Panc1 (cell line): ENCODE data around the gene ZBTB7B. TPM values are rescaled to one million over a fixed set of nuclear protein-coding genes. Genes with fewer than 3 reads are reported as not detected.

Experiments used
- ATAC-seq: fragments of 200-7000 bp; cut with Tn5 transposase; 2 replicates; pipeline ENCODE4 v1.9.1; 2020; ENCODE audit warnings: mild to moderate bottlenecking, moderate library complexity
- BruUV-seq: library from RNA; stranded (reverse); fragments of 400-500 nt; replicated peaks from 2 replicates; lab custom pipeline; 2021; lab: Mats Ljungman, UMichigan
- CTCF ChIA-PET: fragments of 300-600 bp; sonication (Branson Sonifier 250); formaldehyde crosslinking; loops from one replicate; lab custom pipeline; 2022; ENCODE audit warnings: antibody characterized with exemption; lab: Charles Lee
- POLR2A ChIA-PET: fragments of 300-600 bp; sonication (Branson Sonifier 250); formaldehyde crosslinking; loops from one replicate; lab custom pipeline; 2022; ENCODE audit warnings: antibody characterized with exemption; lab: Charles Lee
- DNase-seq: peaks from one replicate; pipeline ENCODE4 v3.0.0-alpha.2; 2010; ENCODE audit warnings: low read depth, low spot score
- H3K27ac ChIP-seq: 2 replicates; pipeline ENCODE4 v1.5.1; 2011; ENCODE audit warnings: mild to moderate bottlenecking, low read length, inconsistent platforms
- H3K27me3 ChIP-seq: fragments of 200-500 bp; sonication (Bioruptor generic); 2 replicates; pipeline ENCODE4 v1.6.0; 2014; ENCODE audit warnings: low read length, inconsistent platforms; ENCODE audit not compliant: control insufficient read depth, insufficient read depth
- H3K36me3 ChIP-seq: fragments of 200-500 bp; sonication (Bioruptor generic); 2 replicates; pipeline ENCODE4 v1.5.1; 2014; ENCODE audit warnings: inconsistent platforms, mild to moderate bottlenecking, low read length, moderate library complexity; ENCODE audit not compliant: control insufficient read depth, insufficient read depth
- H3K4me1 ChIP-seq: 2 replicates; pipeline ENCODE4 v1.5.1; 2011; ENCODE audit warnings: inconsistent platforms, mild to moderate bottlenecking, low read length, moderate library complexity; ENCODE audit not compliant: control insufficient read depth, insufficient read depth
- H3K4me3 ChIP-seq, 2 experiments: 2 replicates each; pipeline ENCODE4 v1.5.1; 2011 to 2012; ENCODE audit warnings: low read depth in 2 of 2, low read length in 2 of 2, mild to moderate bottlenecking in 2 of 2, inconsistent platforms in 1 of 2, moderate library complexity in 1 of 2
- H3K9me3 ChIP-seq: fragments of 200-500 bp; sonication (Bioruptor generic); 2 replicates; pipeline ENCODE4 v1.5.1; 2014; ENCODE audit warnings: low read depth, mild to moderate bottlenecking, inconsistent platforms, low read length, moderate library complexity; ENCODE audit not compliant: control insufficient read depth, insufficient read depth
- CTCF ChIP-seq: fragments of 450-650 bp; IDR thresholded peaks from 2 replicates; pipeline ENCODE4 v1.5.1; 2017; ENCODE audit warnings: mild to moderate bottlenecking
- POLR2AphosphoS5 ChIP-seq: IDR thresholded peaks from 2 replicates; pipeline ENCODE4 v1.6.1; 2012; ENCODE audit warnings: mild to moderate bottlenecking, low read depth, low read length, moderate library complexity
- REST ChIP-seq, 2 experiments: IDR thresholded peaks; 2 replicates each; pipeline ENCODE4 v1.6.1; 2011 to 2012; ENCODE audit warnings: low read depth in 2 of 2, control low read depth in 1 of 2, low read length in 1 of 2, mild to moderate bottlenecking in 1 of 2, moderate library complexity in 1 of 2; ENCODE audit not compliant: insufficient read depth in 1 of 2
- SIN3A ChIP-seq: IDR thresholded peaks from 2 replicates; pipeline ENCODE4 v1.6.1; 2012; ENCODE audit warnings: low read depth, mild to moderate bottlenecking, low read length, moderate library complexity, borderline replicate concordance; ENCODE audit not compliant: insufficient read depth
- TCF7L2 ChIP-seq: IDR thresholded peaks from 2 replicates; pipeline ENCODE4 v1.6.1; 2011; ENCODE audit warnings: mild to moderate bottlenecking, low read depth, low read length, inconsistent platforms
- in situ Hi-C: cut with HindIII; loops from 2 replicates; pipeline ENCODE4 v1.10.0; 2016; ENCODE audit warnings: low sequenced_read_pairs, low pct_unique_long_range_greater_than_20kb
- intact Hi-C: fragments of 100-400 bp; cut with micrococcal nuclease; formaldehyde crosslinking; loops from one replicate; pipeline ENCODE4 v1.10.0; 2022; ENCODE audit not compliant: unreplicated experiment
- total RNA-seq: library from RNA; stranded (reverse); gene quantifications from one replicate; pipeline ENCODE4 v1.2.1, GENCODE V29; 2021; ENCODE audit not compliant: unreplicated experiment

The ZBTB7B gene
- total RNA-seq, 1 experiment from 2014 or later: 55.8 TPM

- ATAC-seq: no peak
- H3K4me1 ChIP-seq: no peaks in the 10 kb centered on the region
- DNase-seq: no peak
- CTCF ChIA-PET: interaction anchor here (0.6 to 1.8 kb wide), 4 partner anchors 16 to 462 kb away, joined by 3 to 9 read pairs (median 4); no protein-coding TSS in a partner anchor
- H3K27me3 ChIP-seq: no peaks in the 10 kb centered on the region
- no peak overlapping the region for H3K4me3 ChIP-seq
- no peaks in the 10 kb centered on the region for H3K9me3 ChIP-seq
- POLR2A ChIA-PET: interaction anchor here (0.6 kb wide), 1 partner anchor 41 kb away, joined by 3 read pairs; the partner anchor contains the start of gene ZBTB7B
- no peaks in the 10 kb centered on the region for H3K36me3 ChIP-seq
- in situ Hi-C loops: no loop called here
- intact Hi-C loops: no loop called here
- TF ChIP-seq TCF7L2 (no peak), CTCF (no peak), SIN3A (no peak), REST (IDR thresholded peaks at IDR 0.05; ENCODE audit: insufficient read depth in 1 of 2, low read depth in 2 of 2, low read length in 1 of 2) (no peak), POLR2AphosphoS5 (no peak)
- no peak overlapping the region for H3K27ac ChIP-seq
- no TSS peak for BruUV-seq
Measured at GRCh38 chr1:155043793-155044192, 41.2 kb downstream of the ZBTB7B start.

- no peaks in the 10 kb centered on the region for H3K9me3 ChIP-seq
- ATAC-seq (no peak), DNase-seq (no peak)
- intact Hi-C loops: no loop called here
- no peaks in the 10 kb centered on the region for H3K27me3 ChIP-seq
- no peaks in the 10 kb centered on the region for H3K36me3 ChIP-seq
- TF ChIP-seq TCF7L2 (no peak), POLR2AphosphoS5 (no peak), SIN3A (no peak), REST (IDR thresholded peaks at IDR 0.05; ENCODE audit: insufficient read depth in 1 of 2, low read depth in 2 of 2, low read length in 1 of 2) (no peak), CTCF (no peak)
- ChIA-PET CTCF (interaction anchor here (0.7 to 1.8 kb wide), 5 partner anchors 11 to 41 kb away, joined by 3 to 13 read pairs (median 5); no protein-coding TSS in a partner anchor), POLR2A (no interaction called here)
- H3K27ac ChIP-seq: no peak overlapping the region
- no TSS peak for BruUV-seq
- H3K4me1 ChIP-seq: no peaks in the 10 kb centered on the region
- in situ Hi-C loops: no loop called here
- H3K4me3 ChIP-seq: no peak overlapping the region
Measured at GRCh38 chr1:155044365-155044764, 41.8 kb downstream of the ZBTB7B start.
